ENCODE measurements around the gene OR1F1. TPM values are rescaled to one million over a fixed set of nuclear protein-coding genes. Genes with fewer than 3 reads are reported as not detected.

OR1F1 gene
- 0.38 TPM in 1 of 2 replicates, not detected in the other for total RNA-seq (2014; rRNA removed; shearing (Covaris generic))
- polyA plus RNA-seq (2016; fragmentation: Nextera tagmentation; extraction: Ambion mirVana): not detected in 2 replicates
- long read RNA-seq: 0 reads

DNA sequence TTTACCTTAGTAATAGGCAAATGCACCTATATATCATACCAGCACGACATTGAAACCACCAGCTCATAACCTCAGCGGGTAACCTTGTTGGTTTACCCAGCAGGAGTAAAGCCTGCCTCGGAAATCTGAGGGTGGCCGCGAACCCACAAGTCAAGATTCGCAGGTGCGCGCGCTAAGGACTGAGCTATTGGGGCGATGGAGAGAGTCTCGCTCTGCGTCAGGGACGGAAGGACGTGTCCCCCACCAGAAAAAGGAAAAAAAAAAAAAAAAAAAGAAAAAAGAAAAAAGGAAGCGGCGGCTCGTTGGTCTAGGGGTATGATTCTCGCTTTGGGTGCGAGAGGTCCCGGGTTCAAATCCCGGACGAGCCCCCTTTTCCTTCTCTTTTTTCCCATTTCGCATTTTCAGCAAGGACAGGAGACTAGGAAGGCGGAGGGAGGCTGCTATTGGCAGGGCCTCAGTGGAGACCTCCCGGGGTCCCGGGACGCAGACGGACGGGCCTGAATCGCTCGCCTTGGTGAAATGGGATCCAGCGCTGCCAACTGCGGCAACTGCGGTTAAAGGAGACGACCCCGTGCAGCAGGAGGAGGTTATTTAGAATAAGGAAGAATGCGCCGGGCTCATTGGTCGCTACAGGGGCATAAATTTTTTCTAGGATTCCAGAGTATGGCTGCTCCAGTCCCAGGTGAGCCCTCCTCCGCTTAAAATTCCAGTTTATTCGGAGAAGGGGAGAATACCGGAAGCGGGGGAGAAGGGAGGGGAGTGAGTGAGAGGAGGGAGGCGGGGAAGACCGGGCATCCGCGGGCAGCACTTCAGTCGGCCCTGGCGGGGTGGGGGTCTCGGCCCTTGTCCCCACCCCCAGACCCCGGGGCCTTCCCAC lies at the start of gene OR1F1:
Gene OR1F1, plus strand, starts transcription at position 407 of the 877 bp plus-strand sequence.
- H3K27me3 Mint-ChIP-seq (ENCODE audit: insufficient read depth, low read depth, poor library complexity): peaks cover 64% of the 10 kb centered on the region
- peaks cover 25% of the 10 kb centered on the region for H3K27me3 ChIP-seq (ENCODE audit: insufficient read depth)

More for the DNA sequence above, at the start of gene OR1F1:
- Histone ChIP-seq H3K4me3 (peak within 1 kb of the TSS; percentile 99), H2AFZ (peak within 1 kb of the TSS; percentile 98), H3K27ac (ENCODE audit: low read depth) (peak within 1 kb of the TSS; percentile 32; the same call in 1 of the 2 replicates), H3K79me2 (replicated peaks; ENCODE audit: insufficient read depth) (no peaks in the 10 kb centered on the region), H3K4me2 (peak within 1 kb of the TSS; percentile 86), H3K4me1 (ENCODE audit: insufficient read depth) (peaks cover 12% of the 10 kb centered on the region), H3K36me3 (ENCODE audit: insufficient read depth) (no peaks in the 10 kb centered on the region), H3F3A (replicated peaks; ENCODE audit: low read depth) (0 out of 2 replicates have a peak, but pooled peaks cover 8% of the 10 kb centered on the region), H3K9me2 (ENCODE audit: insufficient read depth) (no peaks in the 10 kb centered on the region), H4K20me1 (replicated peaks; ENCODE audit: insufficient read depth) (no peaks in the 10 kb centered on the region; the same call in 1 of the 2 replicates)
- DNase-seq (ENCODE audit: low spot score) (peak; percentile 81), ATAC-seq (peak; percentile 7)
- Mint-ChIP-seq H3K9me3 (peaks cover 32% of the 10 kb centered on the region), H3K4me1 (peaks cover 16% of the 10 kb centered on the region), H3K4me3 (peak within 1 kb of the TSS; percentile 97), H3K27ac (peak within 1 kb of the TSS; percentile 45), H3K36me3 (ENCODE audit: low read depth) (peaks cover 8% of the 10 kb centered on the region; the same call in 2 of the 3 replicates)
- TF ChIP-seq, protein P1, sequence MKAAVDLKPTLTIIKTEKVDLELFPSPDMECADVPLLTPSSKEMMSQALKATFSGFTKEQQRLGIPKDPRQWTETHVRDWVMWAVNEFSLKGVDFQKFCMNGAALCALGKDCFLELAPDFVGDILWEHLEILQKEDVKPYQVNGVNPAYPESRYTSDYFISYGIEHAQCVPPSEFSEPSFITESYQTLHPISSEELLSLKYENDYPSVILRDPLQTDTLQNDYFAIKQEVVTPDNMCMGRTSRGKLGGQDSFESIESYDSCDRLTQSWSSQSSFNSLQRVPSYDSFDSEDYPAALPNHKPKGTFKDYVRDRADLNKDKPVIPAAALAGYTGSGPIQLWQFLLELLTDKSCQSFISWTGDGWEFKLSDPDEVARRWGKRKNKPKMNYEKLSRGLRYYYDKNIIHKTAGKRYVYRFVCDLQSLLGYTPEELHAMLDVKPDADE (IDR thresholded peaks at IDR 0.05): no peak
- TF ChIP-seq NANOG (IDR thresholded peaks at IDR 0.05; ENCODE audit: borderline replicate concordance) (no peak), STAT1 (IDR thresholded peaks at IDR 0.05; ENCODE audit: unreplicated experiment) (no peak), EZH2phosphoT487 (IDR thresholded peaks at IDR 0.05; ENCODE audit: unreplicated experiment) (no peak), ZNF331 (CRISPR knock-in tag; IDR thresholded peaks at IDR 0.05; ENCODE audit: low read depth) (no peak), POLR2AphosphoS5 (IDR thresholded peaks at IDR 0.05; ENCODE audit: low read depth) (peak; percentile 16; the same call in 1 of the 2 replicates), CREB1 (CRISPR knock-in tag; IDR thresholded peaks at IDR 0.05; ENCODE audit: low read depth) (peak; percentile 69; the same call in 1 of the 2 replicates), REST (IDR thresholded peaks at IDR 0.05; ENCODE audit: unreplicated experiment) (no peak), JUNB (IDR thresholded peaks at IDR 0.05; ENCODE audit: unreplicated experiment) (no peak), EZH2 (IDR thresholded peaks at IDR 0.05; ENCODE audit: low read depth, unreplicated experiment) (no peak), ZNF114 (CRISPR knock-in tag; IDR thresholded peaks at IDR 0.05) (no peak)
- TF ChIP-seq, protein P2, sequence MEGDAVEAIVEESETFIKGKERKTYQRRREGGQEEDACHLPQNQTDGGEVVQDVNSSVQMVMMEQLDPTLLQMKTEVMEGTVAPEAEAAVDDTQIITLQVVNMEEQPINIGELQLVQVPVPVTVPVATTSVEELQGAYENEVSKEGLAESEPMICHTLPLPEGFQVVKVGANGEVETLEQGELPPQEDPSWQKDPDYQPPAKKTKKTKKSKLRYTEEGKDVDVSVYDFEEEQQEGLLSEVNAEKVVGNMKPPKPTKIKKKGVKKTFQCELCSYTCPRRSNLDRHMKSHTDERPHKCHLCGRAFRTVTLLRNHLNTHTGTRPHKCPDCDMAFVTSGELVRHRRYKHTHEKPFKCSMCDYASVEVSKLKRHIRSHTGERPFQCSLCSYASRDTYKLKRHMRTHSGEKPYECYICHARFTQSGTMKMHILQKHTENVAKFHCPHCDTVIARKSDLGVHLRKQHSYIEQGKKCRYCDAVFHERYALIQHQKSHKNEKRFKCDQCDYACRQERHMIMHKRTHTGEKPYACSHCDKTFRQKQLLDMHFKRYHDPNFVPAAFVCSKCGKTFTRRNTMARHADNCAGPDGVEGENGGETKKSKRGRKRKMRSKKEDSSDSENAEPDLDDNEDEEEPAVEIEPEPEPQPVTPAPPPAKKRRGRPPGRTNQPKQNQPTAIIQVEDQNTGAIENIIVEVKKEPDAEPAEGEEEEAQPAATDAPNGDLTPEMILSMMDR (conservative IDR thresholded peaks at IDR 0.05; ENCODE audit: low read depth in 2 of 2): no peak
- TF ChIP-seq, protein P3, sequence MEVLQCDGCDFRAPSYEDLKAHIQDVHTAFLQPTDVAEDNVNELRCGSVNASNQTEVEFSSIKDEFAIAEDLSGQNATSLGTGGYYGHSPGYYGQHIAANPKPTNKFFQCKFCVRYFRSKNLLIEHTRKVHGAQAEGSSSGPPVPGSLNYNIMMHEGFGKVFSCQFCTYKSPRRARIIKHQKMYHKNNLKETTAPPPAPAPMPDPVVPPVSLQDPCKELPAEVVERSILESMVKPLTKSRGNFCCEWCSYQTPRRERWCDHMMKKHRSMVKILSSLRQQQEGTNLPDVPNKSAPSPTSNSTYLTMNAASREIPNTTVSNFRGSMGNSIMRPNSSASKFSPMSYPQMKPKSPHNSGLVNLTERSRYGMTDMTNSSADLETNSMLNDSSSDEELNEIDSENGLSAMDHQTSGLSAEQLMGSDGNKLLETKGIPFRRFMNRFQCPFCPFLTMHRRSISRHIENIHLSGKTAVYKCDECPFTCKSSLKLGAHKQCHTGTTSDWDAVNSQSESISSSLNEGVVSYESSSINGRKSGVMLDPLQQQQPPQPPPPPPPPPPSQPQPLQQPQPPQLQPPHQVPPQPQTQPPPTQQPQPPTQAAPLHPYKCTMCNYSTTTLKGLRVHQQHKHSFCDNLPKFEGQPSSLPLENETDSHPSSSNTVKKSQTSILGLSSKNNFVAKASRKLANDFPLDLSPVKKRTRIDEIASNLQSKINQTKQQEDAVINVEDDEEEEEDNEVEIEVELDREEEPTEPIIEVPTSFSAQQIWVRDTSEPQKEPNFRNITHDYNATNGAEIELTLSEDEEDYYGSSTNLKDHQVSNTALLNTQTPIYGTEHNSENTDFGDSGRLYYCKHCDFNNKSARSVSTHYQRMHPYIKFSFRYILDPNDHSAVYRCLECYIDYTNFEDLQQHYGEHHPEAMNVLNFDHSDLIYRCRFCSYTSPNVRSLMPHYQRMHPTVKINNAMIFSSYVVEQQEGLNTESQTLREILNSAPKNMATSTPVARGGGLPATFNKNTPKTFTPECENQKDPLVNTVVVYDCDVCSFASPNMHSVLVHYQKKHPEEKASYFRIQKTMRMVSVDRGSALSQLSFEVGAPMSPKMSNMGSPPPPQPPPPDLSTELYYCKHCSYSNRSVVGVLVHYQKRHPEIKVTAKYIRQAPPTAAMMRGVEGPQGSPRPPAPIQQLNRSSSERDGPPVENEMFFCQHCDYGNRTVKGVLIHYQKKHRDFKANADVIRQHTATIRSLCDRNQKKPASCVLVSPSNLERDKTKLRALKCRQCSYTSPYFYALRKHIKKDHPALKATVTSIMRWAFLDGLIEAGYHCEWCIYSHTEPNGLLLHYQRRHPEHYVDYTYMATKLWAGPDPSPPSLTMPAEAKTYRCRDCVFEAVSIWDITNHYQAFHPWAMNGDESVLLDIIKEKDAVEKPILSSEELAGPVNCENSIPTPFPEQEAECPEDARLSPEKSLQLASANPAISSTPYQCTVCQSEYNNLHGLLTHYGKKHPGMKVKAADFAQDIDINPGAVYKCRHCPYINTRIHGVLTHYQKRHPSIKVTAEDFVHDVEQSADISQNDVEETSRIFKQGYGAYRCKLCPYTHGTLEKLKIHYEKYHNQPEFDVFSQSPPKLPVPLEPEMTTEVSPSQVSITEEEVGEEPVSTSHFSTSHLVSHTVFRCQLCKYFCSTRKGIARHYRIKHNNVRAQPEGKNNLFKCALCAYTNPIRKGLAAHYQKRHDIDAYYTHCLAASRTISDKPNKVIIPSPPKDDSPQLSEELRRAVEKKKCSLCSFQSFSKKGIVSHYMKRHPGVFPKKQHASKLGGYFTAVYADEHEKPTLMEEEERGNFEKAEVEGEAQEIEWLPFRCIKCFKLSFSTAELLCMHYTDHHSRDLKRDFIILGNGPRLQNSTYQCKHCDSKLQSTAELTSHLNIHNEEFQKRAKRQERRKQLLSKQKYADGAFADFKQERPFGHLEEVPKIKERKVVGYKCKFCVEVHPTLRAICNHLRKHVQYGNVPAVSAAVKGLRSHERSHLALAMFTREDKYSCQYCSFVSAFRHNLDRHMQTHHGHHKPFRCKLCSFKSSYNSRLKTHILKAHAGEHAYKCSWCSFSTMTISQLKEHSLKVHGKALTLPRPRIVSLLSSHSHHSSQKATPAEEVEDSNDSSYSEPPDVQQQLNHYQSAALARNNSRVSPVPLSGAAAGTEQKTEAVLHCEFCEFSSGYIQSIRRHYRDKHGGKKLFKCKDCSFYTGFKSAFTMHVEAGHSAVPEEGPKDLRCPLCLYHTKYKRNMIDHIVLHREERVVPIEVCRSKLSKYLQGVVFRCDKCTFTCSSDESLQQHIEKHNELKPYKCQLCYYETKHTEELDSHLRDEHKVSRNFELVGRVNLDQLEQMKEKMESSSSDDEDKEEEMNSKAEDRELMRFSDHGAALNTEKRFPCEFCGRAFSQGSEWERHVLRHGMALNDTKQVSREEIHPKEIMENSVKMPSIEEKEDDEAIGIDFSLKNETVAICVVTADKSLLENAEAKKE (CRISPR knock-in tag; IDR thresholded peaks at IDR 0.05): no peak
